GM12872 (cell line): ENCODE measurements around the gene ASTN2.

Experiments used
- CTCF ChIP-seq: IDR thresholded peaks from 3 replicates; pipeline ENCODE4 v1.5.1; 2011; ENCODE audit warnings: low read depth, mild to moderate bottlenecking, low read length, moderate library complexity; ENCODE audit not compliant: insufficient read depth

Gene ASTN2

DNA sequence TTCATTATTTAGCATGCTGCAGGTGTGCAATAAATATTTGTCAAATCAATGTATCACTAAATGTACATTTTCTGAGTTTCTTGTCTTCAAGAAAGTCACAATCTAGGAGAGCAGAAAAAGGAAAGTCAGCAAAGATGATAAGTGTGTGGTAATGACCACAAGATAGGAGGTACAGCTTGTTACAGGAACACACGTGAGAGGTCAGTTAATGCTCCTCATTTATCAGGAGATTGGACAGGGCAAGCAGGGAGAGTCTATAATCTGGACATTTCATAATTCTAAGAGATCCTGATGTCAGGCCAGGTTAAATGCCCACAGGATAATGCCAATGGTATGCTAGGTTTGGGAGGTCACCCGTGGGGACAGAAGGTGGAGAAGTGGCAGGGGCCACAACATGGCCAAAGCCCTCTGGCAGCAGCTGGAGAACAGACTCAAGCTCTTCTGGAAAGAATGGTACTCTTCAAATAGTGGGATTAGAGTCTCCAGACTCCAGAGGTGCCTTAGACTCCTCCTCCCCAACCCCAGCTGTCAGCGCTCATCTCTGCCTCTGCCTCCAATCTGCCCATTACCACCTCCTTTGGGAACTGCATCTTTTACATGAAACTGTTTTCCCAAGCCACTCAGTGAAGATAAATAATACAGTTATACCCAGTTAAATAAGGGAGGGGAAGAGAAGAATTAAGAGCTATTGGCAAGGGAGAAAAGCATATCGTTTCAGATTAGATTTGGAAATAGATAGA, 114.3 kb downstream of the ASTN2 start:
- TF ChIP-seq CTCF: no peak

DNA sequence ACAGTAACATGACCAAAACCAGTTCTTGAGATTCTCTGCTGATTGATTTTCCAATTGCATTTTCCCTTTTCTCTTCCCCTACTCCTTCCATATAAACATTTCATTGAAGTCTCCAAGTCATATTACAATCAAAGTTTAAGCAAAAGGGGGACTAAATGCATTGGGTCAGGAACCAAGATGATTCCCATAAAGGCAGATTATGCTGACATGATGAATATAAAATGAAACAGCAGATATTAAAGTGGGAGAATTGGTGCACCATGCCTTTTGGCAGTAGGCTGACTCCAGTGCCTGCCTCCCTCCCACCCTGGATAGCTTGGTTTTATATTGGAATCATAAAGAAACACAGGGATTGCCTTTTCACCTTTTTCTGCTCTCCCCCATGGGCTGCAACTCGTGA, 118.4 kb downstream of the ASTN2 start:
- no peak for TF ChIP-seq CTCF

- no peak for TF ChIP-seq CTCF
Measured at GRCh38 chr9:117293206-117294114, 121.4 kb downstream of the ASTN2 start.

GRCh38 chr9:117290856-117291622, 123.8 kb downstream of the ASTN2 start:
- TF ChIP-seq CTCF: no peak

GRCh38 chr9:117290306-117290840, 124.5 kb downstream of the ASTN2 start:
- TF ChIP-seq CTCF: no peak

- TF ChIP-seq CTCF: no peak
Measured at GRCh38 chr9:117286245-117286644, 128.6 kb downstream of the ASTN2 start.

GRCh38 chr9:117284414-117284813, 130.4 kb downstream of the ASTN2 start:
- TF ChIP-seq CTCF: no peak
